ENCODE measurements around the gene ZKSCAN3.

- TF ChIP-seq CTCF (conservative IDR thresholded peaks at IDR 0.05) (no peak), ZFX (IDR thresholded peaks at IDR 0.05) (no peak)
Observed at GRCh38 chr6:28347119-28347518, 2.6 kb upstream of the ZKSCAN3 start.
